HG02571 (cell line): ENCODE results near the gene TMEM139.

Source experiments
- ATAC-seq: cut with Tn5 transposase; IDR thresholded peaks from one replicate; pipeline ENCODE4 v1.9.1; 2021; ENCODE audit warnings: mild to moderate bottlenecking, moderate library complexity; ENCODE audit not compliant: unreplicated experiment

Gene TMEM139

DNA sequence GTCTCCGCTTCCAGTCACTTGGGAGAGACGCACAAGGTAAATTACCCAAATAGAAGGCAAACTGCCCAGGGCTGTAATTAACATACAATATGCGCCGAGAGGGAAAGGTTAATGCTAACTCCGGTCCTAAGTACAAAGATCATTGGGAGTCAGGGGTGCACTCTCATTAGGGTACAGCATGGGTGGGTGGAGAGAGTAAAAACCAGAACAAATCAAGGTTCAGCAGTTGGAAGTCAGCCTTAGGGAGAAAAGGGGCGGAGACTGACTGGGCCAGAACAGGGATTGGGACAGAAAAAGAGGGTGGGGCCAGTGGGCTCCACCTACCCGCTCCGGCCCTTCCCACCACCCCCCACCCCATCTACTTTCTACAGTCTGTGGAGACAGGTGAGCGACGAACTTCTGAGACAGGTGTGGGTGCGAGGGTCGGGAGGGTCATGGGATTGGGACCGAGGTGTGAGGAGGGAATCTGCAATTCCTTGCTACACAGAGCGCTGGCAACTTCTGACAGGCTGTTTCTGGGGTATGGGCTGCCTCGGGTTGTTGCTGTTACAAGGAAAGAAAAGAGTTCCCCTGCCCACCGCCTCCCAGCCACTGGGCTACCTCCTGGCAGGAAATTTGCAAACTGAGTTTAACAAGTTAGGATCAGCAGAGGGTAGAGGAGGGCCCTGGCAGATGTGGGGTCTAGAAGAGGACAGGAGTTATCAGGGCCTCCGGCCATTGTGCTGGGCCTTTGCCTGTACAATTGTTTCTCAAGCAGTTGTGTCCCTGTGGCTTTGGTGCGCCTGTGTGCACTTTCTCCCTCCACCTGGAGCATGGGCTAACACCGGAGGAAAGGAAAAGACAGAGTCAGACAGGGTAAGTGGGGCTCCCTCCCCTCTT is at the start of gene TMEM139:
TMEM139 (plus strand) TSS at position 368 of the 879 bp plus-strand sequence. CDS start 1,000 bp downstream, outside the sequence.
- ATAC-seq, result no peak

DNA sequence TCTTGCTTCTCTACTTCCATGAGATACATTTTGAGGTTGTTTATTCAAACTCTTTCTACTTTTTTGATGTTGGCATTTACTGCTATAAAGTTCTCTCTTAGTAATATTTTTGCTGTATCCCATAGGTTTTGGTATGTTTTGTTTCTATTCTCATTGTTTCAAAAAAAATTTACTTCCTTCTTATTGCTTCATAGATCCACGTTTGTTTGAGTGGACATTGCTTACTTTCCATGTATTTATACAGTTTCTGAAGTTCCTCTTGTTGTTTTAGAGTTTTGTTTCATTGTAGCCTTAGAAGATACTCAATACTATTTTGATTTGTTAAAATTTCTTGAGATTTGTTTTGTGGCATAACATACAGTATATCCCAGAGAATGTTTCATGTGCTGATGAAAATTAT is 49.2 kb upstream of the TMEM139 start:
- ATAC-seq, result no peak

DNA sequence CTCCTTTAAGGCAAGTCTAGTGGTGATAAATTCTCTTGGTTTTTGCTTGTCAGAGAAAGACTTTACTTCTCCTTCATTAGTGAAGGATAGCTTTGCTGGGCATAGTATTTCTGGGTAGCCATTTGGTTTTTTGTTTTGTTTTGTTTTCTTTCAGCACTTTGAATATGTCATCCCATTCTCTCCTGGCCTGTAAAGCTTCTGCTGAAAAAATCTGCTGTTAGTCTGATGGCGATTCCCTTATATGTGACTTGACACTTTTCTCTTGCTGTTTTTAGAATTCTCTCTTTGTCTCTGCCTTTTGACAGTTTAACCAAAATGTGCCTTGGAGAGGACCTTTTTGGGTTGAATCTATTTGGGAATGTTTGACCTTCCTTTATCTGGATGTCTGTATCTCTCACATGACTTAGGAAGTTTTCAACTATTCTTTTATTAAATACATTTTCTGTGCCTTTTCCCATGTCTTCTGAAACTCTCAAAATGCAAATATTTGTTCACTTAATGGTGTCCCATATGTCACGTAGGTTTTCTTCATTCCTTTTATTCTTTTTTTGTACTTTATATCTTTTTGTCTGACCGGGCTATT is 48.3 kb upstream of the TMEM139 start:
- ATAC-seq, result no peak

DNA sequence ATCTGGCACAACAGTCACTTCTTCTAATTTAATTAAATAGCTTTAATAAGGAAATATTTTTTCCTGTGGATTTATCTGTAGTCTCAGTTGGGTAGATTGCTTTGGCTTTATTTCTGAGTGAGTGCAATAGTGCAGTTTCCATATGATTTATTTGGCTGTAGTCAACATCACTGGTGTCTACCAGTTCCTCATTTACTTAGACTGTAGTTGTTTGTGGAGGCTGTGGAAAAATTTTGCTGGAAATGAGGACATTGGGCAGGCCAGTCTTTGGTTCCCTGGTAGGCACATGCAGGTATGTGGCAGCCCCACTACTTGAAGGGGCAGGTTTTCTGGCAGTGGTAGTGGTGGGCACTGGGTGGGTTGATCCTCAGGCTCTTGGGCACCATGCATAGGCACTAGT is 47.4 kb upstream of the TMEM139 start:
- no peak for ATAC-seq

DNA sequence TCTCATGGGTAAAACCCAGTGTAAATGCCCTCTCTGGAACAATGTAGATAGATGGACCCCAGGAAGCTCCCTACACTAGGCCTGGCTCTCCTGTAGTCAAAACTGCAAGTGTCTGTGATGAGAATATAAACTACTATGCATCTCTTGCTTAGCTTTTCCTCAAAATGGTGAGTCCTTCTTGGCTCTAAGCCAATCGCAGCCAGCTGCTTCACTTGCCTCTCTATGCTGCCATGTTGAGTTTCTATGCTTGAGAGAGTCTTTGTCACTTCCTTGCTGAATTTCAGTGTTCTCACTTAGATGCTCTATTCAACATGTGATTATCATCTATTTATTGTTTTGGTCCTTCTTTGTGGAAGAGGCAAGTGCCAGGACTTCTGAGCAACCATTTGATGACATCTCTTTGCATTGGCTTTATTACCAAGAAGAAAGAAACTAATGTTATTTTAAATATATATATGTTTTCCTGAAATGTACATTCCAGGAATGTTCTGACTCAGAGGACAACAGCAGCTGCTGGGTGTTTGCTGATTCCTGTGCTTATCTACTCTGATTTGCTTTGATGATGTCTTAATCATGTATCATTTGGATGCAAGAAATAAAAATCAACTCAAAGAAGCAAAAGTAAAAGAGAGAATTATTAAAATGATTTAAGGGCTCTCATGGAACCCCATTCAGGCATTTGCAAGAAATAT is 46.3 kb upstream of the TMEM139 start:
- no peak for ATAC-seq

DNA sequence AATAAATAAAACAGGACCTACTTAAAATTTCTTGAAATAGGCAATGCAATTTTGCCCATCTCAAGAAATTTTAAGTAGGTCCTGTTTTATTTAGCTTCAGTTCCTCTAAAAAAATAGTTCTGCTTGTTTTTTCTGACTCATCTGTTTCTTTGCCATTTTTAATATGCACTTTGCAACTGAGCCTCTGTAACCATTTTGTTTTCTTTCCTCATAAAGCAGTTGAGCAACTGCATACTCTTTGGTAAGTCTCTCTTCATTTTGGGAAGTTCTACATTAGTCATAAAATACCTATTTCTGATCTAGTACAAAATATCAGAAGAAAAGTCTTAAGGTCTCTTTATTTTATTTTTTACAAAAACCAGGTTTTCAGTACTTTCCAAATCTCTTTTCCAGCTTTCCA is 44.9 kb upstream of the TMEM139 start:
- no peak for ATAC-seq

DNA sequence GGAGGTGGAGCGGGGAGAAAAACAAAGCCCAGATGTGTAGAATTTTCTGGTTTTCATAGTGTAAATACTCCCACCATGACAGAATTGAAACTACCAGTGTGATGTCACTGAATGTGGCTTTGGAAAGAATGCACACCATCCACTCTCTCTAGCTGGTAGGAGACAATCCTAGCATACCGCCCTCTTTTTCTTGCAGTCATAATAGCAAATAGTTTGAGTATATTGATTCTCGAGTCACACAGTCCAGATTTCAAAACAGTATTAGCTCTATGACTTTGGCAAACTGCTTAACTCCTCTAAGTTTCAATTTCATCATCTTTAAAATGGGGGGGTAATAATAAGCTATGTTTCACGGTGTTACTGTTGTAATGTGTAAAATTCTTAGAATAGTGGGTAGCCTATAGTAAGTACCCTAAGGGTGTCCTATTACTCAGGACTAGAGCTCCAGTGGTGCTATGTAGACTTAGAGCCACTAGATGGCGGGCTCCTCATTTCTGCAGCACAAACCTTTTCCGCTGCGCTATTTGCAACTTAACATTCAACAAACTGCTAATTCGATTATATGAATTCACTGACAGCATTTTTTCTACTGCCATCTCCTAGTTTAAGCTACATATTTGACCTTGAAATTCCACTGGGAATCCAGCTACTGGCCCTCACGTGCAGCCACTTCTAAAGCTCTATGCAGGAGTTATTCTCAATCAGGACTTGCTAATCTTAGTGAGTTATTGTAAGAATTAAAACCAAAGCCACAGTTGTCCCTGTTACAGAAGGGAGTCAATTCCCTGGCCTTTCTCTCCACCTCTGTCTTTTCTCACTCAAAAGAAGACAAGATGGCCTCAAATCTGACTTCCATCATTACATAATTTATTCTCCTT is 44.2 kb upstream of the TMEM139 start:
- ATAC-seq, result peak; percentile 91

DNA sequence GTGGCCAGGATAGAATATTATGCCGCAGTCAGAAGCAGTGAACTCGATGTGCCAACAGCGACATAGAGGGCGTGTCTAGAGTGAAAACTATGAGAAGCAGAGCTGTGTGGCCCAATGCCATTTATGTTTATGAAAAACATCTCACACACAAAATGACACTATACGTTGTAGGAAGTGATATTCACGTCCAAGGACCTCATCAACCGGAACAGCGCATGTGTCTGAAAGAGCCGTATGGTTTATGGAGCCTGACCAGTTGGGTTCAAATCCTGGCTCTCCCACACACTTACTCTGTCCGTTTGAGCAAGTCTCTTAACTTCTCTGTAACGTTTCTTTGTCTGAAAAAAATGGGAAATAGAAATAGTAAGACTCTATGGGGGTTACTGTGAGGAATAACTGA is 42.5 kb upstream of the TMEM139 start:
- ATAC-seq, result no peak

DNA sequence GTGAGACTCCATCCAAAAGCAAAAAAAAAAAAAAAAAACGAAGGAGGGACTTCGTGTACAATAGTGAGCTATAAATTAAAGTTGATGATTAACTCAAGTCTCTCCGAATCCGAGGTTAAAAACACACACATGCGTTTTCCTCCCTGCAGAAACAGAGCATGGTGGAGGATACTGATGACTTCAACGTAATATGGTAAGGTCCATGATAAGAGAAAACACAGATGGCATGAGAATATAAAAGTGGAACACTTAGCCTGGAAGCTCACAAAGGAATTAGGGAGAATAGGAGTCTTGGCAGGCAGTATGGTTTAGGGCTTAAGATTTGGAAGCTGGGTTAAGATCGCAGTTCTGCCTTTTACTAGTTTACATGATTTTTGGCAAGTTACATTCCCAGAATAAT is 41.6 kb upstream of the TMEM139 start:
- no peak for ATAC-seq

DNA sequence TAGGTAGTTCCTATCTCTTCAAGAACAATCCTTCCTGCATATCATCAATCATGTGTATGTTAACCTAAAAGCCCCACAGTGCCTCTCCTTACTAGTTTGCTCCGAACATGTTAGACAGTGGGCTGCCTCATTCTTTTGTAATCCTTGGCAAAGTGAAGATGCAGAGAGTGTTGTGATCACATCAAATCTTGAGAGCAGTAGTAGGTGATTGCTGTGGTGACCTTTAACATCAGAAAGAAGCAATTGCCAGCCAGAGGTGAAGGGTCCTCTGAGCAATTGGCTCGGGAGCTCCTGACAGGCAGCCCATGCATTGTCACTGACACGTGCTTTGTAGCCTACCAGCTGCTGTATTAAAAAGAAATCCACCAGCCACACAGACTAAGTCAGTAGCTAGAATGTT is 41.1 kb upstream of the TMEM139 start:
- ATAC-seq, result no peak

DNA sequence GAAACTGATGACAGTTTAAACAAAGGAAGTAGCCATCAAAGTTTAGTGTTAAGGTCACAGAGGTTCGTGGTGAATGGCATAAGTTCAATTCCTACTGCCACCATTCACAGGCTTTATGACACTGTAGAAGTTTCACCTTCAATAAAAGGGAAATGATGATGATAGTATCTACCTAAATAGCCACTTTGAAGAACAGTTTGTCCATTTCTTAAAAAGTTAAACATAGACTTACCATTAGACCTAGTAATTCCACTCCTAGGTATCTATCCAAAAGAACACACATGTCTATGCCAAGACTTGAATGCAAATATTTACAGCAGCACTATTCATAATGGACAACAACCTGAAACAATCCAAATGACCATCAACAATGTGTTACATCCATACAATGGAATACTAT is 40.4 kb upstream of the TMEM139 start:
- ATAC-seq, result no peak

DNA sequence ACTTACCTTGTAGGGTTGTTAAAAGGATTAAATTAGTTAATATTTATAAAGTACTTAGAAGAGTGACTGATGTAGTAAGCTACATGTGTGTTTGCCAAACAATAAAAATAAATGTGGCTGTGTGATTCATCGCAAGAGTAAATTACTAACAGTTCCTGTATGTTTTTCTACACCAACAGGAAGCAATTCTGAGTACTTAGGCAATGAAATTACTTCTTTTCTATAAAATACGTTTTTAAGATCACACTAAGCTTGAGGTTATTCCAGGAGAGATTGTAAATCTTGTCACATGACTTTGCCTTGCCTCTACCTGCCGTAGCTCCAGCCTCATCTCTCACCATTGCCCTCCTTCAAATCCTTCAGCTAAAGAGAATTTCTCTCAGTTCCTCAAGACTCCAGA is 39.6 kb upstream of the TMEM139 start:
- no peak for ATAC-seq

DNA sequence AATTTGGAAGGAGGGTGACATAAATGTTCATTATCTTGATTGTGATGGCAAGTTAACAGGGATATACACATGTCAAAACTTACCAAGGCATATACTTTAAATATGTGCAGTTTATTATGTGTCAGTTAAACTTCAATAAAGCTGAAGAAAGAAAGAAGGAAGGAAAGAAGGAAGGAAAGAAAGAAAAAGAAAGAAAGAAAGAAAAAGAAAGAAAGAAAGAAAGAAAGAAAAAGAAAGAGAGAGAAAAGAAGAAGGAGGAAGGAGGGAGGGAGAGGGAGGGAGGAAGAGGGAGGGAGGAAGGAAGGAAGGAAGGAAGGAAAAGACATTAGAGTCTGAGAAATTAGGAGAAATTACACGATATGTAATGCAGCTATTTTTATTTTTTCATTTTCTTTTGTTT is 37.4 kb upstream of the TMEM139 start:
- no peak for ATAC-seq

DNA sequence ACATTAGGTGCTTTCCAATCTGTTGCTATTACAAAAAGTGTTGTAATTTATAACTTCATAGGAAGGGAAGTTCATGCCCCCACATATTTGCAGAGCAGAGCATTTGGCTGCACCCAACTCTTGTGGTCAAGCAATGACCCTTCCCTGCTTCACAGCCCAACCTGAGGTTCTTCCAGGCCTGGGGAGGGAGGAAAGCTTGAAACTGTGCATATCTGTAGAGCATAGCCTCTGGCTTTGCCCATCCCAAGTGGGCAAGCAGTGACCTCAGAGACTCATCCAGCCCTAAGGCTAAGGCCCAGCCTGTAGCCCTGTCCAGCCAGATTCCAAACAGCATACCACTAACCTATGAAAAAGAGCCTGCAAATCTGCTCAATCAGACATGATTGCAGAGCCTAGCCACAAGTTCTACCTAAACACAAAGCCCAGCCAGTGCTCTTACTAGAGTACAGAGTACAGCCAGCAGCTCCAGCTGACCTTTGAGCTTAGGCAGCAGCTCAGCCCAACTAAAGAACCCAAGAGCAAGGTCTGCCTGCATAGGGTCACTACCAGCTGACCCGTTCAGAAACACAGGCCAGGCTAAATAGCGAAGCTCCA is 35.9 kb upstream of the TMEM139 start:
- no peak for ATAC-seq

DNA sequence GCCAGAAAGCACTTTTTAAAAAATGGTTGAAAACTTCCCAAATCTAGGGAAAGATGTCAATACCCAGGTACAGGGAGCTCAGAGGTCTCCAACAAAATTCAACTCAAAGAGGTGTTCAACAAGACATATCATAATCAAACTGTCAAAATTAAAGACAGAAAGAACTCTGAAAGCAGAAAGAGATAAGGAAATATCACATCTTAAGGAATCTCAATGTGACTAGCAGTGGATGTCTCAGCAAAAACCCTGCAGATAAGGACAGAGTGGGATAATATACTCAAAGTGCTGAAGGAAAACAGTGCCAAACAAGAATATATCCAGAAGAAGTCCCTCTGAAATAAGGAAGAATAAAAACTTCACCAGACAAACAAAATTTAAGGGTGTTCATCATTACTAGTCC is 34.6 kb upstream of the TMEM139 start:
- no peak for ATAC-seq

DNA sequence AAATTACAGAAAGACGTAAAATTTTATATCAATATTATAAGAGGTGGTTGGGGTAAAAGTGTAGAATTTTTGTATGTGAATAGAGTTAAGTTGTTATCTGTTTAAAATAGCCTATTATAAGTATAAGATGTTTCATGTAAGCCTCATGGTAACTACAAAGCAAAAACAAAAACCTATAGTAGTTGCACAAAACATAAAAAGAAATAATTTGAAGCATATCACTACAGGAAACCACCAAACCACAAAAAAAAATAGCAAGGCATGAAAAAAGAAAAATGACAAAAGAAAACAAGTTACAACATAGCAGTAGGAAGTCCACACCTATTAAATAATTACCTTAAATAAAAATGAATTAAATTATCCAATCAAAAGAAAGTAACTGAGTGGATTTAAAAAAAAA is 33.9 kb upstream of the TMEM139 start:
- ATAC-seq, result no peak

DNA sequence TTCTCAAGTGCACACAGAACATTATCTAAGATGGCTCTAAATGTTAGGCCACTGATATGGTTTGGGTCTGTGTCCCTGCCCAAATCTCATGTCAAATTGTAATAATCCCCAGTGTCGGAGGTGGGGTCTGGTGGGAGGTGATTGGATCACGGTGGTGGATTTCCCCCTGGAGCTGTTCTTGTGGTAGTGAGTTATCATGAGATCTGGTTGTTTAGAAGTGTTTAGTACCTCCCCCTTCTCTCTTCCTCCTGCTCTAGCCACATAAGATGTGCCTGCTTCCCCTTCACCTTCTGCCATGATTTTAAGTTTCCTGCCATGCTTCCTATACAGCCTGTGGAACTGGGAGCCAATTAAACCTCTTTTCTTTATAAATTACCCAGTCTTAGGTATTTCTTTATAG is 32.8 kb upstream of the TMEM139 start:
- no peak for ATAC-seq

DNA sequence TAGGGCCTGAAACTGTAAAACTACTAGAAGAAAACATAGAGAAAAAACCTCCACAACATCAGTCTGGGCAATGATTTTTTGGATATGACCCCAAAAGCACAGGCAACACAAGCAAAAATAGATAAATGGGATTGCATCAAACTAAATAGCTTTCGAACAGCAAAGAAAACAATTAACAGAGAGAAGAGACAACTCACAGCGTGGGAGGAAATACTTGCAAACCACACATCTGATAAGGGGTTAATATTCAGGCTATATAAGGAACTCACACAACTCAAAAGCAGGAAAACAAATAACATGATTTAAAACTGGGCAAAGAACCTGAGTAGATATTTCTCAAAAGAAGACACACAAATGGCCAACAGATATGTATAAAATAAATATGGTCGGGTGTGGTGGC is 29.2 kb upstream of the TMEM139 start:
- ATAC-seq, result no peak

DNA sequence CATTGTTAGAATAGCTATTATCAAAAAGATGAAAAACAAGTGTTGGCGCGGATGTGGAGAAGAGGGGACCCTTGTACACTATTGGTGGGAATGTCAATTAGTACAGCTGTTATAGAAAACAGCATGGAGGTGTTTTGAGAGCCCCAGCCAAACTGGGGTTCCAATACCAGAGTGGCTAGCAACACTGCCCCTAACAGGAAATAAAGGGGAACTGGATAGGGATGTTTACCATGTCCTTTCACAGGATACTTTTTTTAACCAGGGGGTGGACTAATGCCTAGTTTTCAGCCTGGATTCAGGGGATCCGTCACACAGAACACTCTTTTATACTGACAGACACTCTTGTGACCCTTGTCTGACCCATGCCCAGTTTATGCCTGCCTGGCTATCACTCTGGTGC is 28.4 kb upstream of the TMEM139 start:
- ATAC-seq, result no peak

DNA sequence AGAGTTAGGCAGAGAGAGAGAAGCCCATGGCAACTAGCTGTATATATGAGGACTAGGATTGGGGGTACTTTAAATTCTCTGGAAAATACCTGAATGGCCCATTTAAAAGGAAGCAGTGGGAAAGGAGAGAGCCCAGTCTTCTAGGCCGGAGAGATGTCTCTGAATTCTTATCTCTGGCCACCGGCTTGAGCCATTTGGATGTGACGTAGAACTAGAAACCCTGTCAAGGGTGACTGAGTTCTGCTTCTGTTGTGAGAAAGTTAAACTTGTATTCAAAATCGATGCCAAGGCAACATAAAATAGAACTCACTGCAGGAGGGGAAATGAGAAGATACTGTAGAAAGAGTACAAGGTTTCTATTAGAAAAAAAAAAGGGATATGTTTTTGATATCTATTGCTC is 27.8 kb upstream of the TMEM139 start:
- ATAC-seq, result peak; percentile 76

DNA sequence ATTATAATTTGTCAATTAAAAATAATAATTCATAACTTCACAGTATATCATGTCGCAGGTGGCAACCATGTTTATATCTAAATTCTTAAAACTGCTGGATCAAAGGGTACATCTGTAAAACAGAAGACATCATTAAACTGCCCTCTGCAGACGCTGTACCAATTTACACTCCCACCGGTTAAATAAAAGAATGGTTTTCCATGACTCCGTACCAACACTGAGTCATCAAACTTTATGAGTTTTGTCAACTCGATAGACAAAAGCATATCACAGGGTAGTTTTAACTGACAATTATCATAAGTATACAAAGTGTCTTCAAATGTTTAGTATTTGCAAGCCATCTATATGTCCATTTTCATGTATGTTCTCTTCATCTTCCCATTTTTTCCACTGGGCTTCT is 27.3 kb upstream of the TMEM139 start:
- no peak for ATAC-seq
